GM19328 (cell line): ENCODE data around the gene MLC1.

Source experiments
- ATAC-seq: cut with Tn5 transposase; IDR thresholded peaks from one replicate; pipeline ENCODE4 v1.9.1; 2021; ENCODE audit warnings: mild to moderate bottlenecking, moderate library complexity; ENCODE audit not compliant: unreplicated experiment

Gene MLC1

GRCh38 chr22:50039669-50040443, 45.4 kb downstream of the MLC1 start:
- no peak for ATAC-seq

- no peak for ATAC-seq
Measured at GRCh38 chr22:50035976-50036724, 49.1 kb downstream of the MLC1 start.

- ATAC-seq = no peak
Measured at GRCh38 chr22:50035131-50035881, 49.9 kb downstream of the MLC1 start.

- no peak for ATAC-seq
Measured at GRCh38 chr22:50034126-50035081, 50.8 kb downstream of the MLC1 start.

- ATAC-seq = no peak
Measured at GRCh38 chr22:50032941-50033601, 52.2 kb downstream of the MLC1 start.

GRCh38 chr22:50032109-50032871, 52.9 kb downstream of the MLC1 start:
- no peak for ATAC-seq

- no peak for ATAC-seq
Measured at GRCh38 chr22:50031189-50032091, 53.8 kb downstream of the MLC1 start.

GRCh38 chr22:50030297-50031188, 54.7 kb downstream of the MLC1 start:
- ATAC-seq = no peak

GRCh38 chr22:50027639-50028537, 57.3 kb downstream of the MLC1 start:
- no peak for ATAC-seq

GRCh38 chr22:50025993-50026392, 59.2 kb downstream of the MLC1 start:
- ATAC-seq = no peak

- no peak for ATAC-seq
Measured at GRCh38 chr22:50022171-50022819, 62.9 kb downstream of the MLC1 start.

- ATAC-seq = no peak
Measured at GRCh38 chr22:50020606-50021005, 64.6 kb downstream of the MLC1 start.

- ATAC-seq = no peak
Measured at GRCh38 chr22:50019316-50019715, 65.9 kb downstream of the MLC1 start.

GRCh38 chr22:50018608-50019285, 66.5 kb downstream of the MLC1 start:
- ATAC-seq = no peak

- no peak for ATAC-seq
Measured at GRCh38 chr22:50017701-50018224, 67.5 kb downstream of the MLC1 start.
